Keratinocyte (primary cell): ENCODE measurements around the gene KIF2C. TPM values are rescaled to one million over a fixed set of nuclear protein-coding genes. Genes with fewer than 3 reads are reported as not detected.
"Not testable (repeated sequence)": the region's sequence is repeated elsewhere in the genome, so short reads cannot be mapped to it uniquely, and the experiment has no call there.

Experiments
- DNase-seq: peaks from one replicate; pipeline ENCODE4 v3.0.0-alpha.2; 2011; ENCODE audit warnings: low read depth, missing footprints, low spot score
- FAIRE-seq: peaks from 2 replicates; lab custom pipeline; 2011; peaks lifted over from hg19 to GRCh38; lab: Jason Lieb, UNC
- H2AFZ ChIP-seq: 2 replicates; pipeline ENCODE4 v1.6.0; 2012; ENCODE audit warnings: low read length, control low read depth, inconsistent platforms; ENCODE audit not compliant: control insufficient read depth
- H3K27ac ChIP-seq: 2 replicates; pipeline ENCODE4 v1.5.1; 2011; ENCODE audit warnings: low read length; ENCODE audit not compliant: control insufficient read depth, insufficient read depth
- H3K27me3 ChIP-seq: 3 replicates; pipeline ENCODE4 v1.6.0; 2011; ENCODE audit warnings: low read length; ENCODE audit not compliant: control insufficient read depth, insufficient read depth; ENCODE audit errors: extremely low read depth
- H3K36me3 ChIP-seq, 2 experiments: 2 replicates in 1 of 2; 3 replicates in 1 of 2; pipeline ENCODE4 v1.5.1; 2011; ENCODE audit warnings: low read length in 2 of 2, mild to moderate bottlenecking in 1 of 2; ENCODE audit not compliant: control insufficient read depth in 2 of 2, insufficient read depth in 2 of 2; ENCODE audit errors: extremely low read depth in 1 of 2
- H3K4me1 ChIP-seq: 3 replicates; pipeline ENCODE4 v1.5.1; 2011; ENCODE audit warnings: low read length; ENCODE audit not compliant: control insufficient read depth, insufficient read depth; ENCODE audit errors: extremely low read depth
- H3K4me2 ChIP-seq: 3 replicates; pipeline ENCODE4 v1.6.0; 2011; ENCODE audit warnings: low read depth, low read length; ENCODE audit not compliant: control insufficient read depth, insufficient read depth; ENCODE audit errors: extremely low read depth
- H3K4me3 ChIP-seq, 3 experiments: fragments of 200-600 bp in 1 of 3; sonication (generic) in 1 of 3; 2 replicates in 2 of 3; 3 replicates in 1 of 3; pipeline ENCODE4 v1.5.1; 2011 to 2016; ENCODE audit warnings: low read length in 3 of 3, mild to moderate bottlenecking in 3 of 3, control low read depth in 2 of 3, inconsistent platforms in 1 of 3, low read depth in 1 of 3, mixed read lengths in 1 of 3, mixed run types in 1 of 3, moderate library complexity in 1 of 3; ENCODE audit not compliant: control insufficient read depth in 2 of 3, insufficient read depth in 2 of 3; ENCODE audit errors: extremely low read depth in 1 of 3
- H3K79me2 ChIP-seq: 2 replicates; pipeline ENCODE4 v1.6.0; 2012; ENCODE audit warnings: low read length; ENCODE audit not compliant: control insufficient read depth, insufficient read depth
- H3K9ac ChIP-seq: 3 replicates; pipeline ENCODE4 v1.6.0; 2011; ENCODE audit warnings: low read length; ENCODE audit not compliant: control insufficient read depth, insufficient read depth; ENCODE audit errors: extremely low read depth
- H3K9me1 ChIP-seq: 3 replicates; pipeline ENCODE4 v1.6.0; 2011; ENCODE audit warnings: low read length; ENCODE audit not compliant: control insufficient read depth, insufficient read depth; ENCODE audit errors: extremely low read depth
- H3K9me3 ChIP-seq: 2 replicates; pipeline ENCODE4 v1.5.1; 2012; ENCODE audit warnings: low read depth, low read length; ENCODE audit not compliant: control insufficient read depth
- H4K20me1 ChIP-seq: 3 replicates; pipeline ENCODE4 v1.6.0; 2011; ENCODE audit warnings: low read length; ENCODE audit not compliant: control insufficient read depth, insufficient read depth; ENCODE audit errors: extremely low read depth
- CTCF ChIP-seq, 3 experiments: IDR thresholded peaks in 1 of 3; conservative IDR thresholded peaks in 1 of 3; optimal IDR thresholded peaks in 1 of 3; 2 replicates in 2 of 3; 3 replicates in 1 of 3; pipeline versions ENCODE3 to v1.5.1; 2011; ENCODE audit warnings: low read length in 3 of 3, mild to moderate bottlenecking in 3 of 3, moderate library complexity in 2 of 3, control low read depth in 1 of 3, inconsistent platforms in 1 of 3; ENCODE audit not compliant: insufficient read depth in 2 of 3; ENCODE audit errors: extremely low read depth in 1 of 3
- EZH2 ChIP-seq: IDR thresholded peaks from one replicate; pipeline ENCODE4 v1.6.1; 2012; ENCODE audit warnings: inconsistent platforms, mild to moderate bottlenecking, low read length, moderate library complexity
- dilution Hi-C: fragments of 300-500 bp; cut with MboI; formaldehyde crosslinking; loops from one replicate; pipeline ENCODE4 v1.7.0; 2020; ENCODE audit warnings: low sequenced_read_pairs; ENCODE audit not compliant: extremely low pct_ligation_motif_present
- polyA plus RNA-seq, 5 experiments: library from polyadenylated mRNA; depleted of rRNA in 3 of 5; stranded (reverse) in 3 of 5; stranded (forward) in 1 of 5; unstranded in 1 of 5; fragments of >200 nt; gene quantifications; 1 replicate in 1 of 5; 2 replicates in 3 of 5; 3 replicates in 1 of 5; pipeline versions ENCODE4 v1.2.1 to v1.2.3, GENCODE V29; 2011 to 2012; ENCODE audit warnings: missing spikeins in 2 of 5, low read depth in 1 of 5, low replicate concordance in 1 of 5

KIF2C gene
- polyA plus RNA-seq, 1 donor (not counting 4 experiments of a cell fraction or from before 2014, with no cell fraction given), result 16.3 TPM

GRCh38 chr1:44760876-44761275, 21.2 kb downstream of the KIF2C start:
- FAIRE-seq (no peak), DNase-seq (no peak)
- Histone ChIP-seq H3K9ac (no peak overlapping the region), H2AFZ (no peak overlapping the region), H3K4me3 (no peak overlapping the region), H3K79me2 (no peaks in the 10 kb centered on the region), H3K4me1 (no peaks in the 10 kb centered on the region), H3K9me1 (no peaks in the 10 kb centered on the region), H3K4me2 (no peak overlapping the region), H3K9me3 (no peaks in the 10 kb centered on the region), H3K36me3 (peaks cover 4 to 38% of the 10 kb centered on the region in 2 experiments), H4K20me1 (no peaks in the 10 kb centered on the region), H3K27ac (no peak overlapping the region), H3K27me3 (no peaks in the 10 kb centered on the region)
- TF ChIP-seq EZH2 (no peak), CTCF (optimal IDR thresholded peaks at IDR 0.05 in 1 of 3, IDR thresholded peaks at IDR 0.05 in 1 of 3, conservative IDR thresholded peaks at IDR 0.05 in 1 of 3; ENCODE audit: extremely low read depth in 1 of 3, insufficient read depth in 2 of 3, low read length in 3 of 3) (no peak)
- dilution Hi-C loops, result no loop called here

GRCh38 chr1:44766421-44766820, 26.8 kb downstream of the KIF2C start:
- H4K20me1 ChIP-seq, H3K4me3 ChIP-seq, dilution Hi-C loops, H3K4me2 ChIP-seq, FAIRE-seq, H3K9me3 ChIP-seq, H2AFZ ChIP-seq, H3K79me2 ChIP-seq, H3K4me1 ChIP-seq, H3K27ac ChIP-seq, DNase-seq, H3K9me1 ChIP-seq, H3K9ac ChIP-seq, H3K27me3 ChIP-seq: not testable (repeated sequence)
- peaks cover 0 to 17% of the 10 kb centered on the region in 2 experiments for H3K36me3 ChIP-seq
